Transverse colon (tissue), 4 donors: ENCODE results near the gene CHTF18.

ENCODE experiments used
- CTCF ChIP-seq, 5 experiments: fragments of 200-600 bp in 3 of 5; fragments of 450-650 bp in 2 of 5; sonication (generic) in 3 of 5; IDR thresholded peaks; 1 replicate in 2 of 5; 2 replicates in 3 of 5; pipeline ENCODE4 v1.5.1; 2016 to 2017; ENCODE audit warnings: antibody characterized with exemption in 5 of 5, inconsistent platforms in 3 of 5, mild to moderate bottlenecking in 2 of 5, moderate library complexity in 1 of 5
- EP300 ChIP-seq: sonication (generic); formaldehyde crosslinking; IDR thresholded peaks from one replicate; pipeline ENCODE4 v1.6.1; 2017; ENCODE audit warnings: antibody characterized with exemption, low read depth
- POLR2AphosphoS5 ChIP-seq, 3 donors: sonication (generic); formaldehyde crosslinking; IDR thresholded peaks; one replicate each; pipeline ENCODE4 v1.6.1; 2016; ENCODE audit warnings: antibody characterized with exemption in 3 of 3

GRCh38 chr16:828891-829290 lies 40.5 kb downstream of the CHTF18 start:
- no peak for TF ChIP-seq CTCF (IDR thresholded peaks at IDR 0.05)
- TF ChIP-seq EP300: no peak
- no peak for TF ChIP-seq POLR2AphosphoS5 (IDR thresholded peaks at IDR 0.05)
